ENCODE results near the gene RTF1. TPM values are rescaled to one million over a fixed set of nuclear protein-coding genes. Genes with fewer than 3 reads are reported as not detected.

Gene RTF1
- total and polyA plus RNA-seq, 2 donors (not counting 3 experiments of a cell fraction or from before 2014, with no cell fraction given), result 19.2 to 40.6 TPM

DNA sequence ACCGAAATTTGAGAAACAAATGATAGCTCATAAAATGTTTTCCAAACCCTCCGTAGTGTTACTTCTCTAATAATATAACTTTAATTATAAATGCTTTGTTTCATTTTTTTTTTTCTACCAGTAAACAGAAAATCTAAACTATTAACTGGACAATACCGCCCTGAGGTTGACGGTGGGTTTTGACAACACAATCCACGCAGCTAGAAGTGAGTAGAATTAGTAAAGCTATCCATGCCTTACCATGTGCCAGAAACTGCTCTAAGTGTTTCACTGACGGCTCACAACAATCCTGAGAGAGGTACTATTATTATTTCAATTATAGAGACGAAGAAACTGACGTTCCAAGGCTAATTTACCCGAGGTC, 15.0 kb upstream of the RTF1 start:
- Histone ChIP-seq H3K9me3 (replicated peaks; ENCODE audit: control insufficient read depth, insufficient read depth, low read length) (no peaks in the 10 kb centered on the region), H3K27me3 (ENCODE audit: control insufficient read depth in 2 of 2, insufficient read depth in 2 of 2, low read length in 2 of 2) (no peaks in the 10 kb centered on the region), H3K79me2 (ENCODE audit: control insufficient read depth, insufficient read depth, low read length) (peaks cover 4% of the 10 kb centered on the region), H3K9me1 (replicated peaks; ENCODE audit: control insufficient read depth, extremely low read depth, insufficient read depth, low read length) (no peaks in the 10 kb centered on the region), H3K4me1 (ENCODE audit: control insufficient read depth, extremely low read depth, insufficient read depth, low read length) (peaks cover 5% of the 10 kb centered on the region), H3K4me3 (replicated peaks in 1 of 3; ENCODE audit: insufficient read depth in 1 of 3, low read depth in 1 of 3, low read length in 3 of 3) (peak overlapping the region; percentile 54 to 93 (median 59)), H2AFZ (ENCODE audit: low read depth, low read length) (peak overlapping the region; percentile 62), H4K20me1 (replicated peaks; ENCODE audit: control insufficient read depth, extremely low read depth, insufficient read depth, low read length) (no peaks in the 10 kb centered on the region), H3K4me2 (ENCODE audit: insufficient read depth, low read length) (peak overlapping the region; percentile 90), H3K9ac (replicated peaks; ENCODE audit: extremely low read depth, insufficient read depth, low read length) (peak overlapping the region; percentile 89), H3K36me3 (ENCODE audit: control insufficient read depth in 2 of 2, extremely low read depth in 1 of 2, insufficient read depth in 2 of 2, low read length in 2 of 2) (no peaks in the 10 kb centered on the region), H3K27ac (ENCODE audit: insufficient read depth, low read depth, low read length) (peak overlapping the region; percentile 48)
- intact Hi-C loops (cut with micrococcal nuclease) (no loop called here), dilution Hi-C loops (cut with MboI; ENCODE audit: extremely low pct_ligation_motif_present, low sequenced_read_pairs) (no loop called here)
- TF ChIP-seq, protein P1, sequence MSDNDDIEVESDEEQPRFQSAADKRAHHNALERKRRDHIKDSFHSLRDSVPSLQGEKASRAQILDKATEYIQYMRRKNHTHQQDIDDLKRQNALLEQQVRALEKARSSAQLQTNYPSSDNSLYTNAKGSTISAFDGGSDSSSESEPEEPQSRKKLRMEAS (IDR thresholded peaks at IDR 0.05; ENCODE audit: insufficient read depth, insufficient read length), result no peak
- TSS peak; percentile 95 for BruUV-seq (replicated peaks)
- CTCF ChIA-PET, result interaction anchor here (0.8 kb wide), 1 partner anchor 11 kb away, joined by 4 read pairs; no protein-coding TSS in a partner anchor
- POLR2A ChIA-PET, result interaction anchor here (0.6 kb wide), 1 partner anchor 12 kb away, joined by 4 read pairs; no protein-coding TSS in a partner anchor
- FAIRE-seq (no peak), DNase-seq (ENCODE audit: low read depth, low spot score) (no peak)

DNA sequence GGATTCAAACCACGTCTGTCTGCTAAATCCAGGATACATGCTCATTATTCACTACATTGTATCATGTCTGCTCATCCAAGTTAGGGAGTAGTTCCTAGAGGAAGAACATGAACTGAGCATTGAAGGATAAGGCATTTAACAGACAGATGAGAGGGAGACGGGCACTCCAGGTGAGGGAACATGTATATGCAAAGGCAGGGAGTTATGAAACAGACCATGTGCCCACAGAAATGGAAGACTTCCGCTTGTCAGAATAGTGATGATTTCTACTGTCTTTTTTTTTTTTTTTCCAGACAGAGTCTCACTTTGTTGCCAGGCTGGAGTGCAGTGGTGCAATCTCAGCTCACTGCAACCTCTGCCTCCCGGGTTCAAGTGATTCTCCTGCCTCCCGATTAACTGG, 9.6 kb upstream of the RTF1 start:
- POLR2A ChIA-PET, result no interaction called here
- Histone ChIP-seq H3K9ac (replicated peaks; ENCODE audit: extremely low read depth, insufficient read depth, low read length) (no peak overlapping the region), H3K4me3 (replicated peaks in 1 of 3; ENCODE audit: insufficient read depth in 1 of 3, low read depth in 1 of 3, low read length in 3 of 3) (no peak overlapping the region), H3K79me2 (ENCODE audit: control insufficient read depth, insufficient read depth, low read length) (no peaks in the 10 kb centered on the region), H2AFZ (ENCODE audit: low read depth, low read length) (no peak overlapping the region), H3K36me3 (ENCODE audit: control insufficient read depth in 2 of 2, extremely low read depth in 1 of 2, insufficient read depth in 2 of 2, low read length in 2 of 2) (no peaks in the 10 kb centered on the region), H4K20me1 (replicated peaks; ENCODE audit: control insufficient read depth, extremely low read depth, insufficient read depth, low read length) (no peaks in the 10 kb centered on the region), H3K27me3 (ENCODE audit: control insufficient read depth in 2 of 2, insufficient read depth in 2 of 2, low read length in 2 of 2) (no peaks in the 10 kb centered on the region), H3K4me1 (ENCODE audit: control insufficient read depth, extremely low read depth, insufficient read depth, low read length) (peaks cover 2% of the 10 kb centered on the region), H3K27ac (ENCODE audit: insufficient read depth, low read depth, low read length) (no peak overlapping the region), H3K9me1 (replicated peaks; ENCODE audit: control insufficient read depth, extremely low read depth, insufficient read depth, low read length) (no peaks in the 10 kb centered on the region), H3K4me2 (ENCODE audit: insufficient read depth, low read length) (no peak overlapping the region), H3K9me3 (replicated peaks; ENCODE audit: control insufficient read depth, insufficient read depth, low read length) (no peaks in the 10 kb centered on the region)
- CTCF ChIA-PET, result no interaction called here
- intact Hi-C loops (cut with micrococcal nuclease), result no loop called here
- no peak for DNase-seq (ENCODE audit: low read depth, low spot score)
- BruUV-seq (replicated peaks), result no TSS peak
- TF ChIP-seq JUN (IDR thresholded peaks at IDR 0.05; ENCODE audit: borderline replicate concordance, insufficient read depth, insufficient read length, low read depth), result no peak
- TF ChIP-seq MYC (IDR thresholded peaks at IDR 0.05; ENCODE audit: low read depth, low read length), result no peak
- TF ChIP-seq, protein P1 (IDR thresholded peaks at IDR 0.05; ENCODE audit: insufficient read depth, insufficient read length), result no peak
- TF ChIP-seq POLR2A (IDR thresholded peaks at IDR 0.05; ENCODE audit: low read depth, low read length), result no peak
- no peak for TF ChIP-seq FOS (IDR thresholded peaks at IDR 0.05; ENCODE audit: borderline replicate concordance, insufficient read depth, low read length)
- no peak for TF ChIP-seq EZH2 (IDR thresholded peaks at IDR 0.05; ENCODE audit: borderline replicate concordance, low read depth, low read length, severe bottlenecking)
- no peak for TF ChIP-seq POLR2AphosphoS5 (IDR thresholded peaks at IDR 0.05; ENCODE audit: insufficient read depth, low read depth, low read length)
- no peak for TF ChIP-seq GATA2 (IDR thresholded peaks at IDR 0.05; ENCODE audit: insufficient read depth, insufficient read length, low read depth, low read length)
- dilution Hi-C loops (cut with MboI; ENCODE audit: extremely low pct_ligation_motif_present, low sequenced_read_pairs), result no loop called here
- no peak for FAIRE-seq

Data from endothelial cell of umbilical vein (primary cell).